ENCODE measurements around the gene NFE2L2. TPM values are rescaled to one million over a fixed set of nuclear protein-coding genes. Genes with fewer than 3 reads are reported as not detected.
"Not testable (repeated sequence)": the region's sequence is repeated elsewhere in the genome, so short reads cannot be mapped to it uniquely, and the experiment has no call there.

NFE2L2 gene
- total RNA-seq, 6 donors from 2014 or later, result 52.4 to 174 (median 94.4) TPM

DNA sequence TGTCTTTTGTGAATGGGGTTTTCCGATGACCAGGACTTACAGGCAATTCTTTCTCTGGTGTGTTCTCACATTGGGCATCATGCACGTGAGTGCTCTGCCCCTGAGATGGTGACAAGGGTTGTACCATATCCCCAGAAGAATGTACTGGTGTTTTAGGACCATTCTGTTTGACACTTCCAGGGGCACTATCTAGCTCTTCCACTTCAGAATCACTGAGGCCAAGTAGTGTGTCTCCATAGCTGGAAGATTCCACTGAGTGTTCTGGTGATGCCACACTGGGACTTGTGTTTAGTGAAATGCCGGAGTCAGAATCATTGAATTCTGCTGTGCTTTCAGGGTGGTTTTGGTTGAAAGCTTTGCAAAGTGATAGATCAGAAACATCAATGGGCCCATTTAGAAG is 33.3 kb downstream of the NFE2L2 start:
- DNase-seq (no peak), ATAC-seq (ENCODE audit: low FRiP score in 2 of 2) (no peak)
- no peak for TF ChIP-seq POLR2A (IDR thresholded peaks at IDR 0.05)
- TF ChIP-seq CTCF (IDR thresholded peaks at IDR 0.05), result no peak
- TF ChIP-seq EP300 (IDR thresholded peaks at IDR 0.05), result no peak
- no peak for TF ChIP-seq POLR2AphosphoS5 (IDR thresholded peaks at IDR 0.05)
- Histone ChIP-seq H3K4me3 (no peak overlapping the region), H3K4me1 (peaks cover 7 to 21% (median 10%) of the 10 kb centered on the region in 4 donors), H3K36me3 (peaks cover 23 to 69% (median 38%) of the 10 kb centered on the region in 4 donors), H3K9me3 (no peaks in the 10 kb centered on the region), H3K27me3 (no peaks in the 10 kb centered on the region), H3K27ac (no peak overlapping the region)
- WGBS, 2 donors, result 93 to 100% methylated on average over 2 to 3 of the region's 3 CpGs

- no peak for TF ChIP-seq EP300 (IDR thresholded peaks at IDR 0.05)
- no peak for TF ChIP-seq POLR2AphosphoS5 (IDR thresholded peaks at IDR 0.05)
- no peak for TF ChIP-seq CTCF (IDR thresholded peaks at IDR 0.05)
- no peak for TF ChIP-seq POLR2A (IDR thresholded peaks at IDR 0.05)
- Histone ChIP-seq H3K9me3 (no peaks in the 10 kb centered on the region), H3K36me3 (peaks cover 23 to 78% (median 38%) of the 10 kb centered on the region in 4 donors), H3K27ac (no peak overlapping the region), H3K4me1 (peaks cover 5 to 15% (median 8%) of the 10 kb centered on the region in 4 donors), H3K4me3 (no peak overlapping the region), H3K27me3 (no peaks in the 10 kb centered on the region)
- DNase-seq (no peak), ATAC-seq (ENCODE audit: low FRiP score in 2 of 2) (no peak)
- WGBS, 2 donors, result 88 to 92% methylated on average over 8 of the region's 8 CpGs
Measured at GRCh38 chr2:177229442-177230242, 34.9 kb downstream of the NFE2L2 start.

DNA sequence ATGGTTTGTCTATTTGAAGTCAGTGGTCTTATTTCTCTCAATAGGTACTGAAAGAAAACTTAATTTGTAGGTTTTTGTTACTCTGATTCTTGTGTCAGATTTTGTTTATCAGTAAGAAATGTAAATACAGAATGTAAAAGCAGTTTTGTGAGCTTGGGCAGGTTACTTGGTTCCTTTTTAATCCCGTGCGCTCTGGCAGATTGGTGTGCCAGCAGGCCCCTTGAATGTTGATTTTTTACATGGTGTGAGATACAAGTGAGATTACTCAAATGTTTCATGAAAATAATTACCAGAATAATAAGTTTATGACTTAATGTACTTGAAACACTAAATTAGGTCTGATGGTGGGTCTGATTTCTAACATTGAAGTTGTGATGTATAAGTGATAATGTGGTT is 38.6 kb downstream of the NFE2L2 start:
- no peaks in the 10 kb centered on the region for H3K9me3 ChIP-seq
- DNase-seq (no peak), ATAC-seq (ENCODE audit: low FRiP score in 2 of 2) (no peak)
- no peaks in the 10 kb centered on the region for H3K27me3 ChIP-seq
- H3K4me3 ChIP-seq, result no peak overlapping the region
- H3K36me3 ChIP-seq, result peaks cover 11 to 76% (median 28%) of the 10 kb centered on the region in 4 donors
- TF ChIP-seq POLR2A (IDR thresholded peaks at IDR 0.05) (no peak), CTCF (IDR thresholded peaks at IDR 0.05) (no peak), POLR2AphosphoS5 (IDR thresholded peaks at IDR 0.05) (no peak), EP300 (IDR thresholded peaks at IDR 0.05) (no peak)
- H3K27ac ChIP-seq, result peak overlapping the region in 1 of 4 donors; percentile 19
- H3K4me1 ChIP-seq, result peaks cover 0 to 22% (median 5%) of the 10 kb centered on the region in 4 donors
- 84 to 91% methylated on average over 2 of the region's 2 CpGs for WGBS, 2 donors

DNA sequence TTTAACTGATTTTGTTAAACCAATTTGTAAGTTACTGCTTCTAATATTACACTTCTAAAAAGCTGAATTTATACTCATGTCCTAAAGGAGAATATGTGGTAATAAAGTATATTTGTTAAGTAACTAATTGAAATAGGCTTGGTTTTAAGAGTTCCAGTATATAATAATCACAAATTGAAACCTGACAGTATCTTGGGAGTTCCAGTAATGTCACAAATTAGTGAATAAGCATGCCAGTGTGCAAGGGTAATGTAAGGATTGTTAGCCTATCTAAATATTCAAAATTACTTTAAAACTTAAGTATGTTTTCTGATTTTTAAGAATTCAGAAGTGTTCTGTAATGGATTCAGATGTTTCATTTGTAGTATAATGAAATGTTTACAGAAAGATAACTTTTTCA is 41.1 kb downstream of the NFE2L2 start:
- not testable (repeated sequence) for H3K27ac ChIP-seq; ATAC-seq (ENCODE audit: low FRiP score in 2 of 2); H3K4me3 ChIP-seq; DNase-seq; H3K9me3 ChIP-seq; H3K27me3 ChIP-seq
- H3K36me3 ChIP-seq, result peaks cover 20 to 76% (median 35%) of the 10 kb centered on the region in 4 donors
- H3K4me1 ChIP-seq, result peaks cover 7 to 30% (median 13%) of the 10 kb centered on the region in 4 donors

GRCh38 chr2:177221970-177222369 is 42.6 kb downstream of the NFE2L2 start:
- H3K27me3 ChIP-seq, result no peaks in the 10 kb centered on the region
- H3K36me3 ChIP-seq, result peaks cover 33 to 81% (median 50%) of the 10 kb centered on the region in 4 donors
- H3K4me3 ChIP-seq, result no peak overlapping the region
- TF ChIP-seq POLR2AphosphoS5 (IDR thresholded peaks at IDR 0.05) (no peak), POLR2A (IDR thresholded peaks at IDR 0.05) (no peak), CTCF (IDR thresholded peaks at IDR 0.05) (no peak), EP300 (IDR thresholded peaks at IDR 0.05) (no peak)
- no peak for DNase-seq
- WGBS, 2 donors, result 88 to 93% methylated on average over 3 of the region's 3 CpGs
- peaks cover 5 to 29% (median 19%) of the 10 kb centered on the region in 4 donors for H3K4me1 ChIP-seq
- H3K9me3 ChIP-seq, result no peaks in the 10 kb centered on the region
- H3K27ac ChIP-seq, result peak overlapping the region in 1 of 4 donors; percentile 23
- ATAC-seq (ENCODE audit: low FRiP score in 2 of 2), result no peak

All from upper lobe of left lung (tissue), 6 donors.